ENCODE data around the gene PALM. TPM values are rescaled to one million over a fixed set of nuclear protein-coding genes. Genes with fewer than 3 reads are reported as not detected.

The PALM gene
- total RNA-seq, 1 donor from 2014 or later: not detected

DNA sequence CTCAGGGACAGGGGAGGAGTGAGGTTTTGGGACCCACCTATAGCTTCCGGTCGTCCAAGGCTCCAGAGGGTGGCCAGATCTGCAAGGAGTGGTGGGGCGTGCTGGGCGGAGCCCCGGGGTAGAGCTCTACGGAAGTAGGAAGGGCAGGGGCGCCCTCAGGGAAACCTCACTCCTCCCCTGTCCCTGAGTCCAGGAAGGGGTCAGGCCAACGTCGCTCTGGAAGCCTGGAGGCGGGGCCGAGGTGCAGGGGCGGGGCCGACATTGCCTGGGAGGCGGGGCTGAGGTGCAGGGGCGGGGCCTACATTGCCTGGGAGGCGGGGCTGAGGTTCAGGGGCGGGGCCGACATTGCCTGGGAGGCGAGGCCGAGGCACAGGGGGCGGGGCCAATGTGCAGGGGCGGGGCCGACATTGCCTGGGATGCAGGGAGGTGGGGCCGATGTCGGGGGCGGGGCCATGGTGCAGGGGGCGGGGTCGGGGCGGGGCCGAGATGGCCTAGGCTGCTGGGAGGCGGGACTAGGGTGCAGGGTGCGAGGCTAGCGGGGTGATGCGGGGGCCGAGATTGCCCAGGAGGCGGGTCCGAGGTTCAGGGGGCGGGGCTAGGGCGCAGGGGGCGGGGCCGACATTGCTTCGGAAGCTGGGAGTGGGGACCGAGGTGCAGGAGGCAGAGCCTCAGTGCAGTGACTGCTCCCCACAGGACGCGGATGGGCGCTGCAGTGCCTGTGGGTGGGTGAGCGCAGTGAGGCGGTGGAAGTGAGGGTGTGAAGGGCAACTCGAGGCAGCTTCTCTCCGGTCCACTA is 4.9 kb upstream of the PALM start:
- Mint-ChIP-seq H3K4me3 (ENCODE audit: low read depth) (no peak overlapping the region), H3K36me3 (ENCODE audit: low read depth) (no peaks in the 10 kb centered on the region), H3K27ac (no peak overlapping the region), H3K27me3 (ENCODE audit: low read depth) (peaks cover 18% of the 10 kb centered on the region), H3K4me1 (ENCODE audit: low read depth) (peaks cover 2% of the 10 kb centered on the region), H3K9me3 (no peaks in the 10 kb centered on the region)
- peak; percentile 61 for DNase-seq (ENCODE audit: low spot score)
- intact Hi-C loops (cut with micrococcal nuclease): loop anchor here (2.0 kb wide), 1 partner anchor 39 kb away; no protein-coding TSS in a partner anchor

- DNase-seq (ENCODE audit: low spot score): no peak
- no peaks in the 10 kb centered on the region for H3K9me3 Mint-ChIP-seq
- H3K4me1 Mint-ChIP-seq (ENCODE audit: low read depth): peaks cover 2% of the 10 kb centered on the region
- intact Hi-C loops (cut with micrococcal nuclease): loop anchor here (2.0 kb wide), 1 partner anchor 40 kb away; no protein-coding TSS in a partner anchor
- no peak overlapping the region for H3K4me3 Mint-ChIP-seq (ENCODE audit: low read depth)
- H3K36me3 Mint-ChIP-seq (ENCODE audit: low read depth): no peaks in the 10 kb centered on the region
- peaks cover 18% of the 10 kb centered on the region for H3K27me3 Mint-ChIP-seq (ENCODE audit: low read depth)
- H3K27ac Mint-ChIP-seq: no peak overlapping the region
Observed at GRCh38 chr19:704447-704741, 4.3 kb upstream of the PALM start.

DNA sequence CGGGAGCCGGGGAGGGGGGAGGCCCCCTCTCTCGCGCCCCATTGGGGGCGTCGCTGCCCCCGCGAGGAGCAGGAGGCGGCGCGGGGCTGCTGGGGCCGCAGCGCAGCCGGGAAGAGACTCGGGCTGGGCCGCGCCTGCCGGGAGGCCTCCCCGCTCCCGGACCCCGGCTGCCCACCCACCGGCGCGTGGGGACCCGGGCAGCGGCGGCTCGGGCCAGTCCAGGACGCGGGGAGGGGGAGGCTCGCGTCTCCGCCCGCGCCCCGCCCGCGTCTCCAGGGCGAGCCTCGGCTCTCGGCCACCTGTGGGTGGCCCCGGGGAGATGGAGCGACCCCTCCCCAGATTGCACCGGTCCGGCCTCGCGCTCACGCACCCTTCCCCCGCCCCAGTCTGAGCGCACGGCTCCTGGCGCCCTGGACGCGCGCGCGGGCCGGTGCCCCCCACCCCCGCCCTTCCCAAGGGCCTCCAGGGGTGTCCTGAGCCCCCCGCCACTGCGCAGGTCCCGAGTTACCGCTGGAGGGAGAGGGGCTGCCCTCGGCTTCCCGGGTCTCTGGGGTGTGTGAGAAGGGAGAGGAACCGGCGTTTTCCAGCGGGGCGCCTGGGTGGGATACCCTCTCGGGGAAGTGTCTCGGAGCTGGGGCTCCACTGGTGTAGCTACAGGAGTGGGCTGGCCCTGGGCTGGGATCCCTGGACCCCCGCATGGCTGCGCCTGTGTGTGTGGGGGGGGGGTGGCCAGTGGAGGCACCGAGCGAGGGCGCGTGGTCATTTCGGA is 645 bp downstream of the PALM start:
- Mint-ChIP-seq H3K4me1 (ENCODE audit: low read depth) (no peaks in the 10 kb centered on the region), H3K4me3 (ENCODE audit: low read depth) (no peak overlapping the region), H3K9me3 (no peaks in the 10 kb centered on the region), H3K27me3 (ENCODE audit: low read depth) (peaks cover 26% of the 10 kb centered on the region), H3K27ac (no peak overlapping the region), H3K36me3 (ENCODE audit: low read depth) (no peaks in the 10 kb centered on the region)
- no peak for DNase-seq (ENCODE audit: low spot score)
- intact Hi-C loops (cut with micrococcal nuclease): no loop called here

GRCh38 chr19:709965-710571 is 1.3 kb downstream of the PALM start:
- Mint-ChIP-seq H3K27me3 (ENCODE audit: low read depth) (peaks cover 26% of the 10 kb centered on the region), H3K4me3 (ENCODE audit: low read depth) (no peak overlapping the region), H3K4me1 (ENCODE audit: low read depth) (no peaks in the 10 kb centered on the region), H3K36me3 (ENCODE audit: low read depth) (no peaks in the 10 kb centered on the region), H3K27ac (no peak overlapping the region), H3K9me3 (no peaks in the 10 kb centered on the region)
- no peak for DNase-seq (ENCODE audit: low spot score)
- intact Hi-C loops (cut with micrococcal nuclease): no loop called here

DNA sequence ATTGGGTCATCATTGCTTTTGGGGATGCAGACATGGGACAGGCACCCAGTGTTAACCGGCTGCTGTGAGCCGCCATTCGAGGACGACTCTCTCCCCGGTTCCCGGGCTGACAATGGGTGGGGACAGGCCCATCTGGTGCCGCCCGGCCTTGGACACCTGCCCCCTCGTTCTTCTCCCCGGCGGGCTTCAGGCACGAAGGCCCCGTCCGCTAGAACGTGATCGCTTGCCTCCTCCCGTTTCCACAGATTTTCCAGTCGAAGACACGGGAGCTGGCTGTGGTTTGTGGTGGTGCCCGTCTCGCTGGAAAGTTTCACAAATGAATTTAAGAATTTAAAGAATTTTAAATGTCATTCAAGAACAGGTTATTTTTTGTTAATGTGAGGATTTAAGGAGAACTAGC is 2.0 kb downstream of the PALM start:
- H3K9me3 Mint-ChIP-seq: peaks cover 5% of the 10 kb centered on the region
- intact Hi-C loops (cut with micrococcal nuclease): no loop called here
- H3K27ac Mint-ChIP-seq: no peak overlapping the region
- no peak for DNase-seq (ENCODE audit: low spot score)
- H3K4me1 Mint-ChIP-seq (ENCODE audit: low read depth): no peaks in the 10 kb centered on the region
- H3K36me3 Mint-ChIP-seq (ENCODE audit: low read depth): no peaks in the 10 kb centered on the region
- no peak overlapping the region for H3K4me3 Mint-ChIP-seq (ENCODE audit: low read depth)
- H3K27me3 Mint-ChIP-seq (ENCODE audit: low read depth): peaks cover 27% of the 10 kb centered on the region

DNA sequence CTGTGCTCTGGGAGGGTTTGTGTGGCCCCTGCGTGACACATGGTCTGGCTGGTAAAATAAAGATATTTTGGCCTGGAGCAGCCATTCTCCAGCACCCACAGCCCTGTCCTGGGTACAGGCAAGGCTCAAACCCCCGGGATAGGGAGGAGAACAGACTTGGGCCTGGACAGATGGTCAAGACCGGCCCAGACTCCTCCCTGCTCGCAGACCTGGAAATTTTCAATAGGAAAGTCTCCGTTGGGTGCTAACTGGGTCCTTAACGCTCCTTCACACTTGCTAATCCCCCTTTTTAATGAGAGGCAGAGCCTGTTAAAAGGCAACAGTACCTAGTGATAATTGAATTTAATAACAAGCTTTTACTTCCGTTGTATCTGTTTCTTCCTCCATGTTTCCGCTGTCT is 2.5 kb downstream of the PALM start:
- no peak for DNase-seq (ENCODE audit: low spot score)
- Mint-ChIP-seq H3K4me1 (ENCODE audit: low read depth) (no peaks in the 10 kb centered on the region), H3K36me3 (ENCODE audit: low read depth) (no peaks in the 10 kb centered on the region), H3K4me3 (ENCODE audit: low read depth) (no peak overlapping the region), H3K27ac (no peak overlapping the region), H3K27me3 (ENCODE audit: low read depth) (peaks cover 27% of the 10 kb centered on the region), H3K9me3 (peaks cover 8% of the 10 kb centered on the region)
- intact Hi-C loops (cut with micrococcal nuclease): no loop called here

DNA sequence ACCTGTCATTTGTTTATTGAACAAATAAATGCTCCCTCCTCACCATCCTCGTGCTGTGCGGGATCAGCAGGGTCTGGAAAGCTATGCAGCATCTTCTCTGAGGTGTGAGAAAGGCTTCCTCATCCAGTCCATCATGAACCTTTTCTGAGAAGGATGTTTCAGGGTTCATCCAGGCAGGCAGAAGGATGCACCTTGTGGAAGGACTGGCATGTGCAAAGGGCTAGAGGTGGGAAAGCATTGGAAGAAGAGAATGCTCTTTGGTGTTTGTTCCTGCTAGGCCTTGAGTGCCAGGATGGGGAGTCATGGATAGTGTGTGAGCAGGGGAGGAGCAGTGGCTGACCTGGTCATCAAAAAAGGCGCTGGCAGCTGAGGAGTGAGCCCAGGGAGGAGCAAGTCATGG is 6.6 kb downstream of the PALM start:
- DNase-seq (ENCODE audit: low spot score): no peak
- intact Hi-C loops (cut with micrococcal nuclease): no loop called here

GRCh38 chr19:718251-718951 is 9.7 kb downstream of the PALM start:
- Mint-ChIP-seq H3K27ac (no peak overlapping the region), H3K27me3 (ENCODE audit: low read depth) (peaks cover 13% of the 10 kb centered on the region), H3K4me1 (ENCODE audit: low read depth) (no peaks in the 10 kb centered on the region), H3K9me3 (peaks cover 8% of the 10 kb centered on the region), H3K36me3 (ENCODE audit: low read depth) (no peaks in the 10 kb centered on the region), H3K4me3 (ENCODE audit: low read depth) (no peak overlapping the region)
- intact Hi-C loops (cut with micrococcal nuclease): no loop called here
- DNase-seq (ENCODE audit: low spot score): no peak

More for the DNA sequence above, 6.6 kb downstream of the PALM start:
- H3K27me3 Mint-ChIP-seq (ENCODE audit: low read depth): peaks cover 19% of the 10 kb centered on the region
- no peak overlapping the region for H3K27ac Mint-ChIP-seq
- no peaks in the 10 kb centered on the region for H3K4me1 Mint-ChIP-seq (ENCODE audit: low read depth)
- no peak overlapping the region for H3K4me3 Mint-ChIP-seq (ENCODE audit: low read depth)
- H3K9me3 Mint-ChIP-seq: peaks cover 8% of the 10 kb centered on the region
- H3K36me3 Mint-ChIP-seq (ENCODE audit: low read depth): no peaks in the 10 kb centered on the region

DNA sequence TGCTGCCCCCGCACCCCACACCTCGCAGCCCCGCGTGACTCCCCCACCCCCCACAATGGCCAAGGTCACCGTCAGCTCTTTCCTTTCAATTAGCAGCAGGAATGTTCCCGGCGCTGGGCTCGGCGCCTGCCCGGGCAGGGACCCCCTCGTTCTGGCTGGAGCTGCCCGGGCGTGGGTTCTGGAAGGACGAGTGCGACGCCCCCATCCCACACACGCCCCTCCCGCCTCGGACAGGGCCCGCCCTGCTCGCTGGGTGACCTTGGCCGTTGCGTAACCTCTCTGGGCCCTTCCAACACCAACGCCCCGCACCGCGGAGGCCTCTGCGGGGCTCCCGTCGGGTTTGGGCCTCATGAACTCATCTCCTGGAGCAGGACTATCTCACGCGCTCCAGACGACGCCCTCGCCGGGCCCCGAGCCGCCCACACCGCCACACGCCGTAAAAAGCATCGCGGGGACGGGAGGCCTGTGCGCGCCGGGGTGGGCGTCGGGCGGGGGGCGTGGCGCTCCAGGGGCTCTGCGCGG is 10.3 kb downstream of the PALM start:
- Mint-ChIP-seq H3K36me3 (ENCODE audit: low read depth) (no peaks in the 10 kb centered on the region), H3K4me3 (ENCODE audit: low read depth) (no peak overlapping the region), H3K27ac (no peak overlapping the region), H3K27me3 (ENCODE audit: low read depth) (peaks cover 13% of the 10 kb centered on the region), H3K9me3 (peaks cover 8% of the 10 kb centered on the region), H3K4me1 (ENCODE audit: low read depth) (no peaks in the 10 kb centered on the region)
- intact Hi-C loops (cut with micrococcal nuclease): no loop called here
- DNase-seq (ENCODE audit: low spot score): no peak

DNA sequence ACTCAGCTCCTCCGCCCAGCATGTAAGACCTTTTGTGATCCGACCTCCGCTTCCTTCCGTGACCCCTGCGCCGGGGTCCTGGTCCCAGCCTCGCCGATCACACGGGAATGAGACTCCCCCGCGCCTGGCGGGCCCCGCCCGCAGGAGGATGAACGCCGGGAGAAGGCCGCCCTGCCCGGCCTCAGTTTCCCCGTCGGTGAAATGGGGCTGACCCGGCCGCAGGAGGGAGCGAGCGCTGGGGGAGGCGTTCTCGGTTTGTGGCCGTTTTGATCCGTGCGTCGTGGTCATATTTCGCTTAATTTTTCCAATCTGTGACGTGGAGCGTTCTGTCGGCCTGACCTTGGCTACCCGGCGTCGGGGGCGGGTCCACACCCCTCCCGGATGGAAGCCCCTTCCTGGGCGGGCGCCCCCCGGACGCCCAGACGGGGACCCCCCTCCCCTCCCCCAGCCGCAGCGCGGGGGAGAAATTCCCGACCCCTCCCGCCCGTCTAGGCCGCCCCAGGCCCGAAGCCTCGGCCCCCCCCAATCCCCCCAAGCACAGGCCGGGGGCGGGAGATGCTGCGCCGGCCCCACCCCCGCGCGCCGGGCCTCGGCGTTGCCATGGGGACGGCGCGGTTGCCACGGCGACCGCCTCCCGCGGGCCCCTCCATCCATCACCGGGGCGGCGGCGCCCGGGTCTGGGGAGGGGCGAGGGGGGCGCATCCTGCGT is 11.1 kb downstream of the PALM start:
- Mint-ChIP-seq H3K9me3 (peaks cover 8% of the 10 kb centered on the region), H3K4me1 (ENCODE audit: low read depth) (no peaks in the 10 kb centered on the region), H3K27ac (no peak overlapping the region), H3K4me3 (ENCODE audit: low read depth) (no peak overlapping the region), H3K36me3 (ENCODE audit: low read depth) (no peaks in the 10 kb centered on the region), H3K27me3 (ENCODE audit: low read depth) (peaks cover 13% of the 10 kb centered on the region)
- DNase-seq (ENCODE audit: low spot score): no peak
- intact Hi-C loops (cut with micrococcal nuclease): no loop called here

GRCh38 chr19:720345-721160 is 11.8 kb downstream of the PALM start:
- peaks cover 11% of the 10 kb centered on the region for H3K27me3 Mint-ChIP-seq (ENCODE audit: low read depth)
- H3K36me3 Mint-ChIP-seq (ENCODE audit: low read depth): no peaks in the 10 kb centered on the region
- H3K9me3 Mint-ChIP-seq: peaks cover 5% of the 10 kb centered on the region
- H3K4me1 Mint-ChIP-seq (ENCODE audit: low read depth): no peaks in the 10 kb centered on the region
- H3K27ac Mint-ChIP-seq: no peak overlapping the region
- DNase-seq (ENCODE audit: low spot score): no peak
- no peak overlapping the region for H3K4me3 Mint-ChIP-seq (ENCODE audit: low read depth)
- intact Hi-C loops (cut with micrococcal nuclease): no loop called here

Measured in activated T-helper 2 cell treated with anti-CD3 and anti-CD28 coated beads, Interferon-gamma antibody, Interleukin-2, Interleukin-4, amounts not matched to agents 10 μg/mL and 5 μg/mL and 100 μg/mL, durations not matched to agents 14 hours and 24 hours and 36 hours (primary cell).